Psoas muscle (tissue), 8 donors: ENCODE data around the gene ATG3. TPM values are rescaled to one million over a fixed set of nuclear protein-coding genes. Genes with fewer than 3 reads are reported as not detected.

Experiments used
- ATAC-seq, 4 donors: fragments of 200-7000 bp; cut with Tn5 transposase; one replicate each; pipeline ENCODE4 v1.9.1; 2020; ENCODE audit warnings: moderate library complexity in 3 of 4, mild to moderate bottlenecking in 2 of 4
- DNase-seq, 2 donors: peaks; one replicate each; pipeline ENCODE4 v3.0.0-alpha.2; 2020
- H3K27ac ChIP-seq: fragments of 200-600 bp; one replicate; pipeline ENCODE4 v1.8.0; 2022
- H3K27me3 ChIP-seq, 3 donors: fragments of 200-600 bp in 1 of 3; one replicate each; pipeline versions ENCODE4 v1.6.1 to v1.8.0; 2013 to 2022; ENCODE audit warnings: low read length in 2 of 3, mild to moderate bottlenecking in 2 of 3, moderate library complexity in 1 of 3; ENCODE audit not compliant: insufficient read depth in 3 of 3
- H3K36me3 ChIP-seq, 2 donors: fragments of 200-600 bp in 1 of 2; one replicate each; pipeline versions ENCODE4 v1.6.1 to v1.8.0; 2013 to 2022; ENCODE audit warnings: low read depth in 1 of 2, mild to moderate bottlenecking in 1 of 2, moderate library complexity in 1 of 2; ENCODE audit not compliant: insufficient read depth in 1 of 2
- H3K4me1 ChIP-seq: fragments of 200-600 bp; one replicate; pipeline ENCODE4 v1.8.0; 2022
- H3K4me3 ChIP-seq: fragments of 200-600 bp; one replicate; pipeline ENCODE4 v1.8.0; 2022; ENCODE audit warnings: mild to moderate bottlenecking
- H3K9me3 ChIP-seq: fragments of 200-600 bp; one replicate; pipeline ENCODE4 v1.8.0; 2022
- CTCF ChIP-seq: fragments of 200-600 bp; IDR thresholded peaks from one replicate; pipeline ENCODE4 v1.8.0; 2022; ENCODE audit warnings: antibody characterized with exemption
- WGBS, 3 donors: extraction: QIAGEN DNeasy Blood & Tissue Kit; methylation state at CpG; one replicate each; pipeline versions ENCODE4 v1.1.6 to v1.1.7; 2013; 5-methylcytosine and 5-hydroxymethylcytosine counted together
- intact Hi-C, 2 donors: fragments of 100-400 bp; cut with DNase I; formaldehyde crosslinking; loops; one replicate each; pipeline versions ENCODE4 v1.11.0 to v1.14.2; 2022
- polyA plus RNA-seq, 3 donors: library from polyadenylated mRNA; stranded (reverse); fragments of 200-250 nt; gene quantifications; one replicate each; pipeline ENCODE4 v1.2.3, GENCODE V29; 2013
- total RNA-seq, 4 donors: library from RNA; stranded (reverse); fragmentation: NEBNext Ultra II Directional in 2 of 4; extraction: Animal tissue kit (Norgen Biotek cat#: 25700) in 2 of 4; gene quantifications; one replicate each; pipeline versions ENCODE4 v1.2.1 to v1.2.4, GENCODE V29; 2021 to 2023
- donor health status: healthy with polysubstance abuse.
- donor health status: DM: no; HTN: no; CAD: no; lungs with moderate emphysema.
- donor health status: Bipolar disorder and iron deficiency.
- donor health status: healthy.
- donor health status: DM: yes; HTN: yes; CAD: no.
- donor health status: DM: no; HTN: no; CAD: no.
- donor health status: DM: no; HTN: no; CAD: no.
- donor health status: DM: yes; HTN: yes; CAD: no.

The ATG3 gene
- total and polyA plus RNA-seq, 7 donors, result 27.5 to 75.0 (median 31.9) TPM

GRCh38 chr3:112582244-112582874, 20.6 kb upstream of the ATG3 start:
- intact Hi-C loops, result loop anchor here in 1 of 2 donors (5.0 kb wide), 1 partner anchor 395 kb away; the partner anchor contains the start of gene CD200R1
- 81 to 86% (median 82%) methylated on average over 2 of the region's 2 CpGs for WGBS, 3 donors

GRCh38 chr3:112579697-112580096, 17.9 kb upstream of the ATG3 start:
- intact Hi-C loops, result loop anchor here in 1 of 2 donors (5.0 kb wide), 1 partner anchor 398 kb away; the partner anchor contains the start of gene CD200R1
- no peaks in the 10 kb centered on the region for H3K9me3 ChIP-seq
- ATAC-seq, result no peak
- H3K36me3 ChIP-seq, result peaks cover 5 to 77% of the 10 kb centered on the region in 2 donors
- no peak overlapping the region for H3K4me3 ChIP-seq
- TF ChIP-seq CTCF, result no peak
- DNase-seq, result no peak
- no peak overlapping the region for H3K27ac ChIP-seq
- WGBS, 3 donors, result 73 to 85% (median 84%) methylated on average over 3 of the region's 3 CpGs
- no peaks in the 10 kb centered on the region for H3K27me3 ChIP-seq
- H3K4me1 ChIP-seq, result no peaks in the 10 kb centered on the region

More at GRCh38 chr3:112582244-112582874, 20.6 kb upstream of the ATG3 start:
- no peak overlapping the region for H3K27ac ChIP-seq
- no peak overlapping the region for H3K4me3 ChIP-seq
- no peak for DNase-seq
- no peaks in the 10 kb centered on the region for H3K4me1 ChIP-seq
- TF ChIP-seq CTCF, result peak; percentile 48
- no peak for ATAC-seq
- peaks cover 11 to 80% of the 10 kb centered on the region in 2 donors for H3K36me3 ChIP-seq
- no peaks in the 10 kb centered on the region for H3K27me3 ChIP-seq
- no peaks in the 10 kb centered on the region for H3K9me3 ChIP-seq

GRCh38 chr3:112579232-112579631, 17.5 kb upstream of the ATG3 start:
- Histone ChIP-seq H3K27me3 (no peaks in the 10 kb centered on the region), H3K4me1 (no peaks in the 10 kb centered on the region), H3K9me3 (no peaks in the 10 kb centered on the region), H3K4me3 (no peak overlapping the region), H3K36me3 (peaks cover 4 to 77% of the 10 kb centered on the region in 2 donors), H3K27ac (no peak overlapping the region)
- intact Hi-C loops, result no loop called here
- WGBS, 3 donors, result 90 to 95% (median 91%) methylated on average over 3 of the region's 3 CpGs
- ATAC-seq, result no peak
- no peak for DNase-seq
- TF ChIP-seq CTCF, result no peak

GRCh38 chr3:112572701-112573100, 10.9 kb upstream of the ATG3 start:
- no peak for DNase-seq
- no peaks in the 10 kb centered on the region for H3K27me3 ChIP-seq
- H3K4me1 ChIP-seq, result no peaks in the 10 kb centered on the region
- H3K27ac ChIP-seq, result no peak overlapping the region
- H3K36me3 ChIP-seq, result peaks cover 2 to 89% of the 10 kb centered on the region in 2 donors
- H3K4me3 ChIP-seq, result no peak overlapping the region
- 94 to 97% (median 96%) methylated on average over 1 of the region's 1 CpG for WGBS, 3 donors
- ATAC-seq, result no peak
- TF ChIP-seq CTCF, result no peak
- no peaks in the 10 kb centered on the region for H3K9me3 ChIP-seq
- intact Hi-C loops, result no loop called here
